LNCaP clone FGC (cell line): ENCODE data around the gene SLC35F1.

Experiments
- DNase-seq: peaks from one replicate; pipeline ENCODE4 v3.0.0-alpha.2; 2011; ENCODE audit warnings: low read depth
- H3K4me3 ChIP-seq: 2 replicates; pipeline ENCODE4 v1.5.1; 2011; ENCODE audit warnings: mild to moderate bottlenecking, low read depth, low read length, control low read depth
- TF ChIP-seq, protein P1 (sequence below): IDR thresholded peaks from 2 replicates; pipeline ENCODE4 v1.5.1; 2012; ENCODE audit warnings: mild to moderate bottlenecking; ENCODE audit not compliant: control insufficient read depth, insufficient read depth; ENCODE audit errors: extremely low read depth

Gene SLC35F1

DNA sequence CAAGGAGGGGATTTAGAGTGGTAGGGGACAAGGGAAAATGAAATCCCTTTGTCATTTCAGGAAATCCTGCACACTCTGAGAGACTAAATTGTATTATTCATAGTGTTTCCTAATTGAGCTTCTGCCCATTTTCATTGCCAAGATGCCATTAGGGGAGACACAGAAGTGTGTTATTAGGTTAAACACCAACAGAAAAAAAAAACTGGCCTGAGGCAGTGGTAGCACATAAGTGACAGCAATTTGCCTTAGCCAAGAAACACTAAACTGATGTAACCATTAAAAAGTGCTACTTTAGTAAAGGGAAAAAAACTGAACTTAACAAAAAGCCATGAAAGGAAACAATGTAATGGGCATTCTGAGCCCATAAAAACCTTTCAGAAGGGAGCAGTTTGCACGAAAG lies 370.6 kb downstream of the SLC35F1 start:
- no peak overlapping the region for H3K4me3 ChIP-seq
- TF ChIP-seq, protein P1, sequence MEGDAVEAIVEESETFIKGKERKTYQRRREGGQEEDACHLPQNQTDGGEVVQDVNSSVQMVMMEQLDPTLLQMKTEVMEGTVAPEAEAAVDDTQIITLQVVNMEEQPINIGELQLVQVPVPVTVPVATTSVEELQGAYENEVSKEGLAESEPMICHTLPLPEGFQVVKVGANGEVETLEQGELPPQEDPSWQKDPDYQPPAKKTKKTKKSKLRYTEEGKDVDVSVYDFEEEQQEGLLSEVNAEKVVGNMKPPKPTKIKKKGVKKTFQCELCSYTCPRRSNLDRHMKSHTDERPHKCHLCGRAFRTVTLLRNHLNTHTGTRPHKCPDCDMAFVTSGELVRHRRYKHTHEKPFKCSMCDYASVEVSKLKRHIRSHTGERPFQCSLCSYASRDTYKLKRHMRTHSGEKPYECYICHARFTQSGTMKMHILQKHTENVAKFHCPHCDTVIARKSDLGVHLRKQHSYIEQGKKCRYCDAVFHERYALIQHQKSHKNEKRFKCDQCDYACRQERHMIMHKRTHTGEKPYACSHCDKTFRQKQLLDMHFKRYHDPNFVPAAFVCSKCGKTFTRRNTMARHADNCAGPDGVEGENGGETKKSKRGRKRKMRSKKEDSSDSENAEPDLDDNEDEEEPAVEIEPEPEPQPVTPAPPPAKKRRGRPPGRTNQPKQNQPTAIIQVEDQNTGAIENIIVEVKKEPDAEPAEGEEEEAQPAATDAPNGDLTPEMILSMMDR = no peak
- no peak for DNase-seq

DNA sequence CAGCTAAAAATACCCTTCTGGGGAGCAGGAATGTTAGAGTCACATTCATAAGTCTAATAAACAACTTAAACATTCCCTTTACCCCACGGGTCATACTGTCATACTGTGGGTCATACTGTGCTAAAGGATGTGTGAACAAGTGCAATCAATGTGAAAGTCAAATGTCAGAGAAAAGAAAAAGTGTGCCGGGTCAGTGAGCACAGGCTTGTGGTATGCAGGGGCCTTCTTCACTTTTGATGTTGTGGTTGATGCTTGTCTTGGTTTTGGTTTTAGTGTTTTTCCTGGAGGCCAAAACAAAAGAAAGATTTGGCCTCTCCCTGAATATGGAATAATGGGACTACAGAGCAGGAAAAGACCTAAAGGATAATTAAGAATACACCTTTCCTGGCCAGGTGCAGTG lies 373.1 kb downstream of the SLC35F1 start:
- TF ChIP-seq, protein P1 = no peak
- DNase-seq = no peak

DNA sequence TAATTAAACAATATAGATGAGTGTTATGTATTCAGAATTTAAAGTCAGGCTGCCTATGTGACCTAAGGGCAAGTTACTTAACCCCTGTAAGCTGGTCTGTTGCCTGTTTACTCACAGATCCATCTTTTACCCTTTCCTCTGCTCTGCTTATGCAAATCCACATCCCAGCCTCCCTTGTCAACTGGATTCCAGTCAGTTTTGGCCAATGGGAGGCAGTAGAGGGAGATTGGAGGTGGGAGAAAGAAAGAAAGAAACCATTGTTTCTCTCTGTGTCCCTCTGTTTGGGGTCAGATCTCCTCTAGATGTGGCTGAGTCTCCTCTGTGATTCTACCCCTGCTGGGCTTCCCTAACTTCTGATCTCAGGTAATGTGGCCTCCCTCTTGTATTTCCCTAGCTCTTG lies 374.2 kb downstream of the SLC35F1 start:
- no peak overlapping the region for H3K4me3 ChIP-seq
- DNase-seq = no peak
- TF ChIP-seq, protein P1 = no peak

More for the DNA sequence above, 373.1 kb downstream of the SLC35F1 start:
- no peak overlapping the region for H3K4me3 ChIP-seq

DNA sequence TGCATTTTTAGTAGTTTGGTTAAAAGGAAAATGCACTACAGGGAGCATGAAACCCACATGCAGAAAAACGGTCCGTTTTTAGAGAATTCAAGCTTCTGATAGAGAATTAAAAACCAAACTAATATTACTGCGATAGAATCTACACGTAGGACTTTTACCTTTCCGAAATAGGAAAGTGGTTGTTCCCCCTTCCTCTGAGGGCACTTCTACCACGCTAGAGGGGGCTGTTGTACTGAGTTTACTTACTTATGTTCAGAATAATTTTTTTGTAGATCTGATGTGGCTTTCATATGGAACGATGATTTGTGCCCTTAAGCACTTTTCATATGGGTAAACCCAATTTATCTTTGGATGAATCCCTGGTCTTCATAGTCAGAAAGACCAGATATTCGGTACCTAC lies 376.7 kb downstream of the SLC35F1 start:
- peak; percentile 47 for DNase-seq
- H3K4me3 ChIP-seq = no peak overlapping the region
- TF ChIP-seq, protein P1 = peak; percentile 74

DNA sequence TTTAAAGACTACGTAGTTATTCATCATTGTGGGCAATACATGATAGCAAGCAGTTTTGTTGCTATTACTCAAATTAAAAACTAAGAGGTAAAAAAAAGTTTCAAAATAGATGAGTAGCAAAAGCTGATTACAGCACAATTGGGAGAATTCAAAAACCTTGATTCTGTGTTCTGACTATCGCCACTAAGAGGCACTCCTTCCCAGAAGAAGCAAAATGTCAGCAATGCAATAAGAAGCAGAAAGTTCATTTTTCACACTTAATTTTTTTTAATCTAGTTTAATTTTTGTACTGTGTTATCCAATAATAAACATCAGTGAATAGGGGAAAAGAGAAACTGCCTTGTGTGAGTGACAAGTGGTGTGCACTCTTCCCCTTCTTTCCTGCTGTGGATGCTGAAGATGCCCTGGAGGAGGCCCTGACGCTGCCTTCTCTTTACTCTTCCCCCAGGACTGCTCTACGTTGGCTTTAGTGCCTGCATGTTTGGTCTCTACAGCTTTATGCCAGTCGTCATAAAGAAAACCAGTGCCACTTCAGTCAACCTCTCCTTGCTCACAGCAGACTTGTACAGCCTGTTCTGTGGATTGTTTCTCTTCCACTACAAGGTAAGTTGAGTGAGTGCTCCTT lies 377.8 kb downstream of the SLC35F1 start:
- no peak overlapping the region for H3K4me3 ChIP-seq
- TF ChIP-seq, protein P1 = peak; percentile 59
- DNase-seq = no peak

DNA sequence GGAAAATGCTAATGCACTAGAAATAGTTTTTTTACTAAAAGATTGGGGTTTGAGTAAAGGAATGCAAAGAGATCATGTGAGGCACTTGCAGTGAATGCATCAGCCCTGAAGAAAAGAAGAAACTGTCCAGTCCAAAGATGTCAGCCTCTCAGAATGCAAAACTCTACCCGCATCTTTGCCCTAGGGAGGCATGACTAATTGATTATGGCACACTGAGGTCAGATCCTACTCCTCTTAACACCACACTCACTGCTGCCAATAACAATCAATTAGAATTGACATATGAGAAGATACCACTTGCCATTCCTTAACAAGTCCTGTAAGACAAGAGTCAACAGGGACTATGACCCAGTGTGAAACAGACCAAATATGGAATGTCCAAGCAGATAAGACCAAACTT lies 378.7 kb downstream of the SLC35F1 start:
- no peak overlapping the region for H3K4me3 ChIP-seq
- TF ChIP-seq, protein P1 = no peak
- DNase-seq = no peak
